Psoas muscle (tissue), 8 donors: Measurements from ENCODE around the gene APOA4. TPM values are rescaled to one million over a fixed set of nuclear protein-coding genes. Genes with fewer than 3 reads are reported as not detected.

Experiments
- ATAC-seq, 4 donors: fragments of 200-7000 bp; cut with Tn5 transposase; one replicate each; pipeline ENCODE4 v1.9.1; 2020; ENCODE audit warnings: moderate library complexity in 3 of 4, mild to moderate bottlenecking in 2 of 4
- DNase-seq, 2 donors: peaks; one replicate each; pipeline ENCODE4 v3.0.0-alpha.2; 2020
- H3K27ac ChIP-seq: fragments of 200-600 bp; one replicate; pipeline ENCODE4 v1.8.0; 2022
- H3K27me3 ChIP-seq, 3 donors: fragments of 200-600 bp in 1 of 3; one replicate each; pipeline versions ENCODE4 v1.6.1 to v1.8.0; 2013 to 2022; ENCODE audit warnings: low read length in 2 of 3, mild to moderate bottlenecking in 2 of 3, moderate library complexity in 1 of 3; ENCODE audit not compliant: insufficient read depth in 3 of 3
- H3K36me3 ChIP-seq, 2 donors: fragments of 200-600 bp in 1 of 2; one replicate each; pipeline versions ENCODE4 v1.6.1 to v1.8.0; 2013 to 2022; ENCODE audit warnings: low read depth in 1 of 2, mild to moderate bottlenecking in 1 of 2, moderate library complexity in 1 of 2; ENCODE audit not compliant: insufficient read depth in 1 of 2
- H3K4me1 ChIP-seq: fragments of 200-600 bp; one replicate; pipeline ENCODE4 v1.8.0; 2022
- H3K4me3 ChIP-seq: fragments of 200-600 bp; one replicate; pipeline ENCODE4 v1.8.0; 2022; ENCODE audit warnings: mild to moderate bottlenecking
- H3K9me3 ChIP-seq: fragments of 200-600 bp; one replicate; pipeline ENCODE4 v1.8.0; 2022
- CTCF ChIP-seq: fragments of 200-600 bp; IDR thresholded peaks from one replicate; pipeline ENCODE4 v1.8.0; 2022; ENCODE audit warnings: antibody characterized with exemption
- WGBS, 3 donors: extraction: QIAGEN DNeasy Blood & Tissue Kit; methylation state at CpG; one replicate each; pipeline versions ENCODE4 v1.1.6 to v1.1.7; 2013; 5-methylcytosine and 5-hydroxymethylcytosine counted together
- intact Hi-C, 2 donors: fragments of 100-400 bp; cut with DNase I; formaldehyde crosslinking; loops; one replicate each; pipeline versions ENCODE4 v1.11.0 to v1.14.2; 2022
- polyA plus RNA-seq, 3 donors: library from polyadenylated mRNA; stranded (reverse); fragments of 200-250 nt; gene quantifications; one replicate each; pipeline ENCODE4 v1.2.3, GENCODE V29; 2013
- total RNA-seq, 4 donors: library from RNA; stranded (reverse); fragmentation: NEBNext Ultra II Directional in 2 of 4; extraction: Animal tissue kit (Norgen Biotek cat#: 25700) in 2 of 4; gene quantifications; one replicate each; pipeline versions ENCODE4 v1.2.1 to v1.2.4, GENCODE V29; 2021 to 2023
- donor health status: healthy with polysubstance abuse.
- donor health status: DM: no; HTN: no; CAD: no; lungs with moderate emphysema.
- donor health status: Bipolar disorder and iron deficiency.
- donor health status: healthy.
- donor health status: DM: yes; HTN: yes; CAD: no.
- donor health status: DM: no; HTN: no; CAD: no.
- donor health status: DM: no; HTN: no; CAD: no.
- donor health status: DM: yes; HTN: yes; CAD: no.

The APOA4 gene
- total and polyA plus RNA-seq, 7 donors: 0.44 to 6.0 (median 0.50) TPM; not detected in 4

- intact Hi-C loops: loop anchor here in 1 of 2 donors (5.0 kb wide), 1 partner anchor 440 kb away; no protein-coding TSS in a partner anchor
- H3K4me1 ChIP-seq: peaks cover 10% of the 10 kb centered on the region
- 0 to 1% (median 1%) methylated on average over 15 of the region's 15 CpGs for WGBS, 3 donors
- H3K4me3 ChIP-seq: peak overlapping the region; percentile 98
- peaks cover 19 to 45% of the 10 kb centered on the region in 2 donors for H3K36me3 ChIP-seq
- no peaks in the 10 kb centered on the region for H3K27me3 ChIP-seq
- DNase-seq: no peak
- peak overlapping the region; percentile 87 for H3K27ac ChIP-seq
- TF ChIP-seq CTCF: no peak
- H3K9me3 ChIP-seq: no peaks in the 10 kb centered on the region
- ATAC-seq: peak in 2 of 4 donors; percentile 2
Measured at GRCh38 chr11:116787436-116787785, 35.7 kb downstream of the APOA4 start.

- Histone ChIP-seq H3K4me1 (peaks cover 10% of the 10 kb centered on the region), H3K4me3 (peak overlapping the region; percentile 98), H3K27ac (peak overlapping the region; percentile 87), H3K36me3 (peaks cover 22 to 49% of the 10 kb centered on the region in 2 donors), H3K9me3 (no peaks in the 10 kb centered on the region), H3K27me3 (no peaks in the 10 kb centered on the region)
- no peak for TF ChIP-seq CTCF
- ATAC-seq (no peak), DNase-seq (no peak)
- 46 to 49% (median 46%) methylated on average over 5 of the region's 5 CpGs for WGBS, 3 donors
- intact Hi-C loops: loop anchor here in 1 of 2 donors (5.0 kb wide), 1 partner anchor 440 kb away; no protein-coding TSS in a partner anchor
Measured at GRCh38 chr11:116786966-116787365, 36.1 kb downstream of the APOA4 start.

GRCh38 chr11:116786326-116786725 lies 36.8 kb downstream of the APOA4 start:
- Histone ChIP-seq H3K36me3 (peaks cover 23 to 56% of the 10 kb centered on the region in 2 donors), H3K27me3 (no peaks in the 10 kb centered on the region), H3K4me1 (peaks cover 10% of the 10 kb centered on the region), H3K27ac (no peak overlapping the region), H3K4me3 (peak overlapping the region; percentile 98), H3K9me3 (no peaks in the 10 kb centered on the region)
- no peak for ATAC-seq
- intact Hi-C loops: loop anchor here in 1 of 2 donors (5.0 kb wide), 1 partner anchor 441 kb away; no protein-coding TSS in a partner anchor
- TF ChIP-seq CTCF: no peak
- no peak for DNase-seq
- 77 to 80% (median 79%) methylated on average over 2 of the region's 2 CpGs for WGBS, 3 donors

- 91 to 93% (median 92%) methylated on average over 4 of the region's 4 CpGs for WGBS, 3 donors
- intact Hi-C loops: no loop called here
- H3K27me3 ChIP-seq: no peaks in the 10 kb centered on the region
- peaks cover 10% of the 10 kb centered on the region for H3K4me1 ChIP-seq
- DNase-seq: no peak
- no peak for TF ChIP-seq CTCF
- ATAC-seq: peak in 1 of 4 donors; percentile 36
- no peaks in the 10 kb centered on the region for H3K9me3 ChIP-seq
- H3K27ac ChIP-seq: no peak overlapping the region
- peaks cover 26 to 92% of the 10 kb centered on the region in 2 donors for H3K36me3 ChIP-seq
- no peak overlapping the region for H3K4me3 ChIP-seq
Measured at GRCh38 chr11:116782728-116783127, 40.4 kb downstream of the APOA4 start.

GRCh38 chr11:116778556-116778955 lies 44.5 kb downstream of the APOA4 start:
- Histone ChIP-seq H3K36me3 (peaks cover 14 to 78% of the 10 kb centered on the region in 2 donors), H3K27me3 (no peaks in the 10 kb centered on the region), H3K9me3 (no peaks in the 10 kb centered on the region), H3K27ac (no peak overlapping the region), H3K4me1 (peaks cover 3% of the 10 kb centered on the region), H3K4me3 (no peak overlapping the region)
- TF ChIP-seq CTCF: no peak
- WGBS, 3 donors: 96 to 97% (median 96%) methylated on average over 4 of the region's 4 CpGs
- ATAC-seq (no peak), DNase-seq (no peak)
- intact Hi-C loops: no loop called here
